Endothelial cell of umbilical vein (primary cell): ENCODE data around the gene MARK4. TPM values are rescaled to one million over a fixed set of nuclear protein-coding genes. Genes with fewer than 3 reads are reported as not detected.

Experiments
- BruUV-seq: library from RNA; stranded (reverse); fragments of 400-500 nt; replicated peaks from 2 replicates; lab custom pipeline; 2021; lab: Mats Ljungman, UMichigan
- CTCF ChIA-PET: fragments of 300-600, 350-600 bp; sonication (Branson Sonifier 250); formaldehyde crosslinking; loops from one replicate; lab custom pipeline; 2021; ENCODE audit warnings: antibody characterized with exemption, inconsistent platforms; lab: Charles Lee
- POLR2A ChIA-PET: fragments of 300-600, 350-600 bp; sonication (Branson Sonifier 250); formaldehyde crosslinking; loops from one replicate; lab custom pipeline; 2021; ENCODE audit warnings: antibody characterized with exemption, inconsistent platforms; lab: Charles Lee
- DNase-seq: peaks from one replicate; pipeline ENCODE4 v3.0.0-alpha.2; 2011; ENCODE audit warnings: low read depth, low spot score
- FAIRE-seq: peaks from 2 replicates; lab custom pipeline; 2011; peaks lifted over from hg19 to GRCh38; lab: Jason Lieb, UNC
- H2AFZ ChIP-seq: 2 replicates; pipeline ENCODE4 v1.6.0; 2012; ENCODE audit warnings: low read depth, low read length, control low read depth, inconsistent platforms
- H3K27ac ChIP-seq: 2 replicates; pipeline ENCODE4 v1.5.1; 2011; ENCODE audit warnings: low read depth, mild to moderate bottlenecking, control low read depth, low read length, moderate library complexity; ENCODE audit not compliant: insufficient read depth
- H3K27me3 ChIP-seq, 2 experiments: 2 replicates each; pipeline versions ENCODE4 v1.6.0 to v1.6.1; 2011; ENCODE audit warnings: low read length in 2 of 2, mixed read lengths in 1 of 2; ENCODE audit not compliant: control insufficient read depth in 2 of 2, insufficient read depth in 2 of 2
- H3K36me3 ChIP-seq, 2 experiments: 2 replicates in 1 of 2; 3 replicates in 1 of 2; pipeline ENCODE4 v1.5.1; 2011; ENCODE audit warnings: low read length in 2 of 2, mild to moderate bottlenecking in 1 of 2, moderate library complexity in 1 of 2; ENCODE audit not compliant: control insufficient read depth in 2 of 2, insufficient read depth in 2 of 2; ENCODE audit errors: extremely low read depth in 1 of 2
- H3K4me1 ChIP-seq: 3 replicates; pipeline ENCODE4 v1.5.1; 2011; ENCODE audit warnings: mild to moderate bottlenecking, low read length; ENCODE audit not compliant: control insufficient read depth, insufficient read depth; ENCODE audit errors: extremely low read depth
- H3K4me2 ChIP-seq: 2 replicates; pipeline ENCODE4 v1.6.1; 2011; ENCODE audit warnings: low read length, control low read depth, mixed read lengths; ENCODE audit not compliant: insufficient read depth
- H3K4me3 ChIP-seq, 3 experiments: fragments of 200-600 bp in 1 of 3; sonication (generic), shearing (Covaris generic) in 1 of 3; replicated peaks in 1 of 3; 2 replicates each; pipeline ENCODE4 v1.5.1; 2011 to 2016; ENCODE audit warnings: control low read depth in 3 of 3, low read length in 3 of 3, mild to moderate bottlenecking in 2 of 3, inconsistent platforms in 1 of 3, low read depth in 1 of 3, moderate library complexity in 1 of 3; ENCODE audit not compliant: insufficient read depth in 1 of 3
- H3K79me2 ChIP-seq: 2 replicates; pipeline ENCODE4 v1.6.0; 2012; ENCODE audit warnings: low read length, inconsistent platforms; ENCODE audit not compliant: control insufficient read depth, insufficient read depth
- H3K9ac ChIP-seq: replicated peaks from 2 replicates; pipeline ENCODE3; 2011; ENCODE audit warnings: low read length, control low read depth; ENCODE audit not compliant: insufficient read depth; ENCODE audit errors: extremely low read depth
- H3K9me1 ChIP-seq: replicated peaks from 3 replicates; pipeline ENCODE4 v1.6.0; 2011; ENCODE audit warnings: mild to moderate bottlenecking, low read length; ENCODE audit not compliant: control insufficient read depth, insufficient read depth; ENCODE audit errors: extremely low read depth
- H3K9me3 ChIP-seq: replicated peaks from 2 replicates; pipeline ENCODE4 v1.5.1; 2012; ENCODE audit warnings: low read length, inconsistent platforms; ENCODE audit not compliant: control insufficient read depth, insufficient read depth
- H4K20me1 ChIP-seq: replicated peaks from 2 replicates; pipeline ENCODE3; 2011; ENCODE audit warnings: mild to moderate bottlenecking, low read length; ENCODE audit not compliant: control insufficient read depth, insufficient read depth; ENCODE audit errors: extremely low read depth
- EZH2 ChIP-seq: IDR thresholded peaks from 2 replicates; pipeline ENCODE4 v1.6.1; 2012; ENCODE audit warnings: borderline replicate concordance, low read depth, mild to moderate bottlenecking, moderate library complexity, low read length, inconsistent platforms; ENCODE audit not compliant: severe bottlenecking
- FOS ChIP-seq: IDR thresholded peaks from 2 replicates; pipeline ENCODE4 v1.6.1; 2011; ENCODE audit warnings: mild to moderate bottlenecking, low read length, moderate library complexity, borderline replicate concordance; ENCODE audit not compliant: insufficient read depth
- GATA2 ChIP-seq: IDR thresholded peaks from 2 replicates; pipeline ENCODE4 v1.7.0; 2011; ENCODE audit warnings: low read depth, mild to moderate bottlenecking, moderate library complexity, mixed read lengths, low read length; ENCODE audit not compliant: insufficient read length, insufficient read depth
- JUN ChIP-seq: IDR thresholded peaks from 2 replicates; pipeline ENCODE4 v1.6.1; 2011; ENCODE audit warnings: borderline replicate concordance, low read depth; ENCODE audit not compliant: insufficient read length, insufficient read depth
- MYC ChIP-seq: IDR thresholded peaks from one replicate; pipeline ENCODE4 v1.6.1; 2011; ENCODE audit warnings: mild to moderate bottlenecking, low read depth, low read length
- POLR2A ChIP-seq: IDR thresholded peaks from 2 replicates; pipeline ENCODE4 v1.6.1; 2012; ENCODE audit warnings: low read depth, mild to moderate bottlenecking, control low read depth, low read length
- POLR2AphosphoS5 ChIP-seq: IDR thresholded peaks from 2 replicates; pipeline ENCODE4 v1.6.1; 2012; ENCODE audit warnings: low read depth, mild to moderate bottlenecking, control low read depth, low read length, moderate library complexity; ENCODE audit not compliant: insufficient read depth
- dilution Hi-C: fragments of 300-500 bp; cut with MboI; formaldehyde crosslinking; loops from one replicate; pipeline ENCODE4 v1.15.0; 2019; ENCODE audit warnings: low sequenced_read_pairs; ENCODE audit not compliant: extremely low pct_ligation_motif_present
- intact Hi-C: fragments of 100-400 bp; cut with micrococcal nuclease; formaldehyde crosslinking; loops from one replicate; pipeline ENCODE4 v1.10.0; 2022
- polyA plus RNA-seq, 4 experiments: library from polyadenylated mRNA; depleted of rRNA in 3 of 4; stranded (reverse) in 3 of 4; unstranded in 1 of 4; fragments of >200 nt; gene quantifications; 2 replicates each; pipeline versions ENCODE4 v1.2.1 to v1.2.3, GENCODE V29; 2011 to 2012; ENCODE audit warnings: missing spikeins in 1 of 4
- total RNA-seq: library from RNA; stranded (reverse); gene quantifications from 2 replicates; pipeline ENCODE4 v1.2.3, GENCODE V29; 2021
- TF ChIP-seq, protein P1 (sequence below), 2 donors: IDR thresholded peaks; 1 replicate in 1 of 2; 2 replicates in 1 of 2; pipeline ENCODE4 v1.5.1; 2011; ENCODE audit warnings: low read length in 2 of 2, mild to moderate bottlenecking in 2 of 2, moderate library complexity in 2 of 2, control low read depth in 1 of 2, inconsistent platforms in 1 of 2, low read depth in 1 of 2; ENCODE audit not compliant: insufficient read depth in 1 of 2; ENCODE audit errors: extremely low read depth in 1 of 2
- TF ChIP-seq, protein P2 (sequence below): IDR thresholded peaks from 2 replicates; pipeline ENCODE4 v1.6.1; 2011; ENCODE audit not compliant: insufficient read depth, insufficient read length

MARK4 gene
- total and polyA plus RNA-seq, 2 donors (not counting 3 experiments of a cell fraction or from before 2014, with no cell fraction given): 13.9 to 51.6 TPM

- Histone ChIP-seq H2AFZ (no peak overlapping the region), H3K27ac (no peak overlapping the region), H3K4me3 (no peak overlapping the region), H3K4me2 (no peak overlapping the region), H3K9me3 (no peaks in the 10 kb centered on the region), H3K27me3 (no peaks in the 10 kb centered on the region), H4K20me1 (no peaks in the 10 kb centered on the region), H3K79me2 (no peaks in the 10 kb centered on the region), H3K4me1 (no peaks in the 10 kb centered on the region), H3K36me3 (peaks cover 0 to 18% of the 10 kb centered on the region in 2 experiments), H3K9ac (no peak overlapping the region), H3K9me1 (no peaks in the 10 kb centered on the region)
- ChIA-PET POLR2A (no interaction called here), CTCF (interaction anchor here (0.8 kb wide), 1 partner anchor 96 kb away, joined by 3 read pairs; no protein-coding TSS in a partner anchor)
- no peak for FAIRE-seq
- intact Hi-C loops (no loop called here), dilution Hi-C loops (no loop called here)
- no TSS peak for BruUV-seq
- DNase-seq: no peak
- no peak for TF ChIP-seq POLR2AphosphoS5
- no peak for TF ChIP-seq GATA2
- no peak for TF ChIP-seq MYC
- TF ChIP-seq, protein P1, sequence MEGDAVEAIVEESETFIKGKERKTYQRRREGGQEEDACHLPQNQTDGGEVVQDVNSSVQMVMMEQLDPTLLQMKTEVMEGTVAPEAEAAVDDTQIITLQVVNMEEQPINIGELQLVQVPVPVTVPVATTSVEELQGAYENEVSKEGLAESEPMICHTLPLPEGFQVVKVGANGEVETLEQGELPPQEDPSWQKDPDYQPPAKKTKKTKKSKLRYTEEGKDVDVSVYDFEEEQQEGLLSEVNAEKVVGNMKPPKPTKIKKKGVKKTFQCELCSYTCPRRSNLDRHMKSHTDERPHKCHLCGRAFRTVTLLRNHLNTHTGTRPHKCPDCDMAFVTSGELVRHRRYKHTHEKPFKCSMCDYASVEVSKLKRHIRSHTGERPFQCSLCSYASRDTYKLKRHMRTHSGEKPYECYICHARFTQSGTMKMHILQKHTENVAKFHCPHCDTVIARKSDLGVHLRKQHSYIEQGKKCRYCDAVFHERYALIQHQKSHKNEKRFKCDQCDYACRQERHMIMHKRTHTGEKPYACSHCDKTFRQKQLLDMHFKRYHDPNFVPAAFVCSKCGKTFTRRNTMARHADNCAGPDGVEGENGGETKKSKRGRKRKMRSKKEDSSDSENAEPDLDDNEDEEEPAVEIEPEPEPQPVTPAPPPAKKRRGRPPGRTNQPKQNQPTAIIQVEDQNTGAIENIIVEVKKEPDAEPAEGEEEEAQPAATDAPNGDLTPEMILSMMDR (IDR thresholded peaks at IDR 0.05; ENCODE audit: extremely low read depth in 1 of 2, insufficient read depth in 1 of 2, low read depth in 1 of 2, low read length in 2 of 2): no peak
- TF ChIP-seq JUN: no peak
- TF ChIP-seq EZH2: no peak
- TF ChIP-seq, protein P2, sequence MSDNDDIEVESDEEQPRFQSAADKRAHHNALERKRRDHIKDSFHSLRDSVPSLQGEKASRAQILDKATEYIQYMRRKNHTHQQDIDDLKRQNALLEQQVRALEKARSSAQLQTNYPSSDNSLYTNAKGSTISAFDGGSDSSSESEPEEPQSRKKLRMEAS: no peak
- TF ChIP-seq FOS: no peak
- no peak for TF ChIP-seq POLR2A
Measured at GRCh38 chr19:45295873-45296272, 44.8 kb downstream of the MARK4 start.
